Measurements from ENCODE around the gene RBM4B. TPM values are rescaled to one million over a fixed set of nuclear protein-coding genes. Genes with fewer than 3 reads are reported as not detected.

RBM4B gene
- total RNA-seq, 3 donors from 2014 or later, result 16.7 to 22.7 (median 16.7) TPM

DNA sequence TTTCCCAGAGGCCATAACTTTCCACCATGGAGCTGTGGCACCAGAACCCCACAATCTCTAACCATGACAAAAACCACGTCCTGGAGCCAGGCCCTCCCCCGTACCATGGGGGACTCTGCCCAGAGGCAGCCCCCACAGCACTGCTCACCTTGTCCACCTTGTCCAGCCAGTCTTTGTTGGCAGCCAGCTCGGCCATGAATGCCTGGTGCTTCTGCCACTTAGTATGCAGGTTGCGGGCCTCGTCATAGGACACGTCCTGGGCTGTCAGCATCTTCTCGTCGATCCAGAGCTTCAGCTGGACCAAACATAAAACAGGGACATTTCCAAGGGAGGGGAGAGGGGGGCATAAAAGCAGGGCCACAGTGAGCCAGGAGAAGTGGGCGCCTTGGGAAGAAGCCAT is 20.8 kb upstream of the RBM4B start:
- Histone ChIP-seq H3K4me1 (ENCODE audit: low read depth) (no peaks in the 10 kb centered on the region), H3K4me3 (no peak overlapping the region), H3K36me3 (ENCODE audit: low read depth) (no peaks in the 10 kb centered on the region), H3K9me3 (no peaks in the 10 kb centered on the region)
- intact Hi-C loops (cut with DNase I, micrococcal nuclease), result loop anchor here in 1 of 2 donors (5.0 kb wide), 1 partner anchor 134 kb away; no protein-coding TSS in a partner anchor
- DNase-seq (peak in 1 of 3 donors; percentile 25), ATAC-seq (no peak)
- TF ChIP-seq, protein P1, sequence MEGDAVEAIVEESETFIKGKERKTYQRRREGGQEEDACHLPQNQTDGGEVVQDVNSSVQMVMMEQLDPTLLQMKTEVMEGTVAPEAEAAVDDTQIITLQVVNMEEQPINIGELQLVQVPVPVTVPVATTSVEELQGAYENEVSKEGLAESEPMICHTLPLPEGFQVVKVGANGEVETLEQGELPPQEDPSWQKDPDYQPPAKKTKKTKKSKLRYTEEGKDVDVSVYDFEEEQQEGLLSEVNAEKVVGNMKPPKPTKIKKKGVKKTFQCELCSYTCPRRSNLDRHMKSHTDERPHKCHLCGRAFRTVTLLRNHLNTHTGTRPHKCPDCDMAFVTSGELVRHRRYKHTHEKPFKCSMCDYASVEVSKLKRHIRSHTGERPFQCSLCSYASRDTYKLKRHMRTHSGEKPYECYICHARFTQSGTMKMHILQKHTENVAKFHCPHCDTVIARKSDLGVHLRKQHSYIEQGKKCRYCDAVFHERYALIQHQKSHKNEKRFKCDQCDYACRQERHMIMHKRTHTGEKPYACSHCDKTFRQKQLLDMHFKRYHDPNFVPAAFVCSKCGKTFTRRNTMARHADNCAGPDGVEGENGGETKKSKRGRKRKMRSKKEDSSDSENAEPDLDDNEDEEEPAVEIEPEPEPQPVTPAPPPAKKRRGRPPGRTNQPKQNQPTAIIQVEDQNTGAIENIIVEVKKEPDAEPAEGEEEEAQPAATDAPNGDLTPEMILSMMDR (IDR thresholded peaks at IDR 0.05), result no peak

DNA sequence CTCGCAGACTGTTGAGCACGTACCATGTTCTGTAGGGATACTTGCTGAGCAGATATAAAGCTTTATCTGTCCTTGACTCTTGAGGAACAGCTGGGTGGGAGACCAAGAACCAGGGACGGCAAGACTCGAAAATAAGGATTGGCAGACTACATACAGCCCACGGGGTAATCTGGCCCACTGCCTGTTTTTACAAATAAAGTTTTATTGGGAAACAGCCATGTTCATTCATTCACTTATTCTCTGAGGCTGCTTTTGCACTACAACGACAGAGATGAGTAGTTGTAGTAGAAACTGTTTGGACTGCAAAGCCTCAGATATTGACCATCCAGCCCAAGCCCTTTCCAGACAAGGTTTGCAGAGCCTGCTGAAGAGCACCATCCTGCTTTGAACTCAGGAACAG is 20.3 kb upstream of the RBM4B start:
- ATAC-seq (no peak), DNase-seq (no peak)
- intact Hi-C loops (cut with DNase I, micrococcal nuclease), result loop anchor here in 1 of 2 donors (5.0 kb wide), 1 partner anchor 134 kb away; no protein-coding TSS in a partner anchor
- Histone ChIP-seq H3K36me3 (ENCODE audit: low read depth) (no peaks in the 10 kb centered on the region), H3K4me1 (ENCODE audit: low read depth) (no peaks in the 10 kb centered on the region), H3K4me3 (no peak overlapping the region), H3K9me3 (no peaks in the 10 kb centered on the region)
- TF ChIP-seq, protein P1 (IDR thresholded peaks at IDR 0.05), result no peak

DNA sequence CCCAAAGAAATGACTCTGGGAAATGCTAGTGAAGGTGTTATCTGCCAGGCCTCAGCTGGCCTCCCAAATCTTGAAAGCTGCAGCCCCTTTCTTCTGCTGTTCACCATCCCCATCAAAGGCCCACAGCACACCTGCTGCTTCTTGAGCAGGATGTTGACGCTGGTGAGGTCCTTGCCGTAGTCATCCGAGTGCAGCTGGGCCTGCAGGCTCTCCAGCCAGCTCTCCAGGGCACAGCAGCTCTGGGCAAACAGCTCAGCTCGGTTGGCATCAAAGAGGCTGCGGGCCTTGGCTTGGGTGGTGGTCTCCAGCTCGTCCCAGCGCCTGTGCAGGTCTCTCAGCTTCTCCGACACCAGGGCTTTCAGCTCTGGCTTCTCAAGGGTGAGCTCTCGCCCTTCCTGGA is 18.5 kb upstream of the RBM4B start:
- TF ChIP-seq, protein P1 (IDR thresholded peaks at IDR 0.05), result no peak
- Histone ChIP-seq H3K36me3 (ENCODE audit: low read depth) (no peaks in the 10 kb centered on the region), H3K4me3 (no peak overlapping the region), H3K9me3 (no peaks in the 10 kb centered on the region), H3K4me1 (ENCODE audit: low read depth) (no peaks in the 10 kb centered on the region)
- DNase-seq (peak in 1 of 3 donors; percentile 27), ATAC-seq (no peak)
- intact Hi-C loops (cut with DNase I, micrococcal nuclease), result loop anchor here in 1 of 2 donors (5.0 kb wide), 1 partner anchor 136 kb away; no protein-coding TSS in a partner anchor

DNA sequence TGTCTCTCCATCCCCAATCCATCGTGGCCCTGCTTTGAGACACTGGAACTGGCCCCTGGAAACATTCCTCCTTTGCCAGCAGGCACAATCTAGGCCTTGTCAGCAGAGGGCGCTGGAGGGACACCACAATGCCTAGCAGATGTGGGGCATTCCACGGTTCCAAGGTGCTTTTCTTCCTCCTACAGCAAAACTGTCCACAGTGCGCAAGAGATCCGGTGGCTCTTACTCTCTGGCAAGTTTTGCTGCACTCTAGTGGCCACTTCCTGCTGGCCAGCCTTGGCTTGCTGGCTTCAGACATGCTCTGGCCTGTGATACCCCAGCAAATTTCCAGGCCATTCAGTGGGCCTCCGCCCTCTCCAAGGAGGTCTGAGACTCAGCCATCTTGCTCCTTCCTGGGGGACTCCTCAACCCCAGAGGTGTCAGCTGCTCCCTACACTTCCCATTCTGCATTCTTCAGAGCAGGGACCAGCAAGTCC is 17.1 kb upstream of the RBM4B start:
- TF ChIP-seq, protein P1 (IDR thresholded peaks at IDR 0.05), result peak; percentile 86
- H3K4me1 ChIP-seq (ENCODE audit: low read depth), result no peaks in the 10 kb centered on the region
- no peaks in the 10 kb centered on the region for H3K9me3 ChIP-seq
- H3K4me3 ChIP-seq, result no peak overlapping the region
- peak; percentile 98 for ATAC-seq
- DNase-seq, result peak; percentile 83 to 96 (median 92)
- intact Hi-C loops (cut with DNase I, micrococcal nuclease), result loop anchor here (2.0 to 5.0 kb wide), 2 partner anchors 138 to 140 kb away; no protein-coding TSS in a partner anchor
- no peaks in the 10 kb centered on the region for H3K36me3 ChIP-seq (ENCODE audit: low read depth)

DNA sequence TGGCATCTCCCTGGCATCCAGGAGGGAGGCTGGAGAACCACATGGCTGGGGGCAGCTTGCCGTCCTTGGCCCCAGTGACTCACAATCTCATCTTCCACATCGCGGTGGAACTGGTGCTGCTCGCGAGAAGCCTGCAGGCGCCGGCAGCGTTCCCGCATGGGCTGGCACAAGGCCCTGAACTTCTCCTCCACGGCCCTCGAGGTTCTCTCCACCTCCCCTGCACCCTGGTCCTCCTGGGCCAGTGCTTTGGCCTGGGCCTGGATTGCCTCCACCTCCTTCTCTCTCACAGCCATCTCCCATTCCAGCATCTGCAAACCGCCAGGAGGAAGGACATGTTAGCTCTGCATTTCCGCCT is 16.3 kb upstream of the RBM4B start:
- intact Hi-C loops (cut with DNase I, micrococcal nuclease), result loop anchor here in 1 of 2 donors (2.0 kb wide), 1 partner anchor 141 kb away; no protein-coding TSS in a partner anchor
- TF ChIP-seq, protein P1 (IDR thresholded peaks at IDR 0.05), result no peak
- ATAC-seq, result no peak

More for the DNA sequence above, 16.3 kb upstream of the RBM4B start:
- H3K4me3 ChIP-seq, result no peak overlapping the region
- no peaks in the 10 kb centered on the region for H3K36me3 ChIP-seq (ENCODE audit: low read depth)
- DNase-seq, result peak in 1 of 3 donors; percentile 31
- H3K4me1 ChIP-seq (ENCODE audit: low read depth), result no peaks in the 10 kb centered on the region
- H3K9me3 ChIP-seq, result no peaks in the 10 kb centered on the region
